Erythroblast (primary cell): ENCODE results near the gene CACNA1C.

Experiments used
- GATA1 ChIP-seq: IDR thresholded peaks from 2 replicates; pipeline ENCODE4 v1.6.1; 2011; ENCODE audit warnings: low read depth, mild to moderate bottlenecking, control low read depth, low read length, moderate library complexity
- POLR2A ChIP-seq: IDR thresholded peaks from 2 replicates; pipeline ENCODE4 v1.6.1; 2011; ENCODE audit warnings: mild to moderate bottlenecking, low read length

DNA sequence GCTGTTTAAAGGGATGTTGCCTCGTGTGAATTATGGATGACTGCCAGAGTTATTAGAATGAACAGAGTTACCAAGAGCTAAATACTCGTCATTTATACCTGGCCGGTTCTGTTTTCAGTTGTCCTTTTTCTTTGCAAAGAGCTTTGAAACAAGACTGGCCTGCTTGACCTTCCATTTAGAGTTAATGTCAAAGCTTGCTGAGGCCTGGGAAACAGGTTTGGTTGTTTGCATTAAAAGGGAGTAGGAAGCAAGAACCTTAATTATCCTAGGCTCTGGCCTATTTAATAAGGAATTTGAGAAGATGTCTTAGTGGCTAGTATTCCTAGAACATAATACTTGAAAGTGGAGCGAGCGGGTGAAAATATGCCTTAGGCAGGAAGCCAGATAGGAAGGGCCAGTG is 233.3 kb downstream of the CACNA1C start:
- TF ChIP-seq POLR2A (no peak), GATA1 (no peak)
